Measurements from ENCODE around the gene ADAM12. TPM values are rescaled to one million over a fixed set of nuclear protein-coding genes. Genes with fewer than 3 reads are reported as not detected.

Gene ADAM12
- total RNA-seq, 1 experiment from 2014 or later: not detected

DNA sequence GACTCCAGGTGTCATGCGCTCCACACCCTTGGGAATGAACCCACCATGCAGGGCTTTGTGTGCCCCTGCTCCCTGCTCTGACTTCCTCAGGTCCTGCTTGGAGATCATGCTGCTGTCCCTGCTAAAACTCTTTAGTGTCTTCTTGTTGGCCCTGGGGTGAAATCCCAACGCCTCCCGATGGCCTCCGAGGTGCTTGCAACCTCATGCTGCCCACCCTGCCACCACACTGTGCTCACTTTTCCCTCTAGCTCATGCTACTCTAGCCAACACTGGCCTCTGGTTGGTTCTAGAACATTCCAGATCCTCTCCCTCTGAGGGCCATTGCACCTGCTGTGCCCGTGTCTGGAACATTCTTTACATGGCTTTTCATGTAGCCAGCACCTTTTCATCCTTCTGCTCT lies 227.7 kb downstream of the ADAM12 start:
- no peak for DNase-seq
- TF ChIP-seq, protein P1, sequence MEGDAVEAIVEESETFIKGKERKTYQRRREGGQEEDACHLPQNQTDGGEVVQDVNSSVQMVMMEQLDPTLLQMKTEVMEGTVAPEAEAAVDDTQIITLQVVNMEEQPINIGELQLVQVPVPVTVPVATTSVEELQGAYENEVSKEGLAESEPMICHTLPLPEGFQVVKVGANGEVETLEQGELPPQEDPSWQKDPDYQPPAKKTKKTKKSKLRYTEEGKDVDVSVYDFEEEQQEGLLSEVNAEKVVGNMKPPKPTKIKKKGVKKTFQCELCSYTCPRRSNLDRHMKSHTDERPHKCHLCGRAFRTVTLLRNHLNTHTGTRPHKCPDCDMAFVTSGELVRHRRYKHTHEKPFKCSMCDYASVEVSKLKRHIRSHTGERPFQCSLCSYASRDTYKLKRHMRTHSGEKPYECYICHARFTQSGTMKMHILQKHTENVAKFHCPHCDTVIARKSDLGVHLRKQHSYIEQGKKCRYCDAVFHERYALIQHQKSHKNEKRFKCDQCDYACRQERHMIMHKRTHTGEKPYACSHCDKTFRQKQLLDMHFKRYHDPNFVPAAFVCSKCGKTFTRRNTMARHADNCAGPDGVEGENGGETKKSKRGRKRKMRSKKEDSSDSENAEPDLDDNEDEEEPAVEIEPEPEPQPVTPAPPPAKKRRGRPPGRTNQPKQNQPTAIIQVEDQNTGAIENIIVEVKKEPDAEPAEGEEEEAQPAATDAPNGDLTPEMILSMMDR (IDR thresholded peaks at IDR 0.05; ENCODE audit: unreplicated experiment): no peak
- Mint-ChIP-seq H3K36me3 (ENCODE audit: insufficient read depth, unreplicated experiment) (no peaks in the 10 kb centered on the region), H3K27ac (ENCODE audit: unreplicated experiment) (no peak overlapping the region), H3K4me3 (ENCODE audit: low read depth, unreplicated experiment) (no peak overlapping the region), H3K4me1 (ENCODE audit: low read depth, unreplicated experiment) (no peaks in the 10 kb centered on the region), H3K27me3 (ENCODE audit: unreplicated experiment) (peaks cover 75% of the 10 kb centered on the region), H3K9me3 (ENCODE audit: low read depth, unreplicated experiment) (no peaks in the 10 kb centered on the region)
- CTCF ChIA-PET: no interaction called here
- no TSS peak for BruUV-seq (replicated peaks)
- intact Hi-C loops (cut with micrococcal nuclease; ENCODE audit: unreplicated experiment): no loop called here

DNA sequence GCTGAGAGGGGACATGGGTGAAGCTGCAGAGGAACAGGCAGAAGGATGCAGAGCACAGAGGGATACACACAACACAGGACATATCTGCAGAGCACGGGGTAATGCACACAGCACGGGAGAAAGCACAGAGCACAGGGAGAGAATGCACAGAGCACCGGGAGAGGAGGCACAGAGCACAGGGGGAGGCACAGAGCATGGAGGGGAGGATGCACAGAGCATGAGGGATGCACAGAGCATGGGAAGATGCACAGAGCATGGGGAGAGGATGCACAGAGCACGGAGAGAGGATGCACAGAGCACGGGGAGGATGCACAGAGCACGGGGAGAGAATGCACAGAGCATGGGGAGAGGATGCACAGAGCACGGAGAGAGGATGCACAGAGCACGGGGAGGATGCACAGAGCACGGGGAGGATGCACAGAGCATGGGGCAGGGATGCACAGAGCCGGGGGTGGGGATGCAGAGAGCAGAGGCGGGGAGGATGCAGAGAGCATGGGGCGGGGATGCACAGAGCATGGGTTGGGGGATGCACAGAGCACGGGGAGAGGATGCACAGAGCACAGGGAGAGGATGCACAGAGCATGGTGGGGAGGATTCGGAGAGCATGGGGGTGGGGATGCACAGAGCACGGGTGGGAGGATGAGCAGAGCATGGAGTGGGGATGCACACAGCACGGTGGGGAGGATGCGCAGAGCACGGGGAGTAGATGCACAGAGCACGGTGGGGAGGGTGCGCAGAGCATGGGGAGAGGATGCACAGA lies 230.0 kb downstream of the ADAM12 start:
- no peaks in the 10 kb centered on the region for H3K4me1 Mint-ChIP-seq (ENCODE audit: low read depth, unreplicated experiment)
- H3K27ac Mint-ChIP-seq (ENCODE audit: unreplicated experiment): no peak overlapping the region
- H3K36me3 Mint-ChIP-seq (ENCODE audit: insufficient read depth, unreplicated experiment): no peaks in the 10 kb centered on the region
- CTCF ChIA-PET: no interaction called here
- intact Hi-C loops (cut with micrococcal nuclease; ENCODE audit: unreplicated experiment): no loop called here
- no TSS peak for BruUV-seq (replicated peaks)
- TF ChIP-seq, protein P1 (IDR thresholded peaks at IDR 0.05; ENCODE audit: unreplicated experiment): no peak
- no peaks in the 10 kb centered on the region for H3K9me3 Mint-ChIP-seq (ENCODE audit: low read depth, unreplicated experiment)
- peaks cover 77% of the 10 kb centered on the region for H3K27me3 Mint-ChIP-seq (ENCODE audit: unreplicated experiment)
- DNase-seq: no peak
- H3K4me3 Mint-ChIP-seq (ENCODE audit: low read depth, unreplicated experiment): no peak overlapping the region

DNA sequence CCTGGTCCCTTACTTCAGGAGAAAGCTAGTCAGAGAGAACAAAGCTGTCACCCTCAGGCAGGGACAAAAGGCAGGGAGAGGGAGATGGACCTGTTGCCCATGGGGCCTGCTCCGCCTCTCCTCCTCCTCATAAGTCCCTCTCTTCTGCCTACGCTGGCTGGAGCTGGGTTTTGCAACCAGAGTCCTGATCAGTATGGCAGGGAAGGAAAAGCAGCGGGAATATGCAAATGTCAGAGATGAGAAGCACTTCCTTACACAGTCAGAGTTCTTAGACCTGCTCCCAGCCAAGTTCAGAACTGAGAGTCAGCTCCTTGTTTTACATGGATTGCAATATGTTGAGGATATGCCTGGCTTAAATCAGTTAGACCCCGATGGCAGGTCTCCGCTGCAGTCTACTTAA lies 231.1 kb downstream of the ADAM12 start:
- no peaks in the 10 kb centered on the region for H3K9me3 Mint-ChIP-seq (ENCODE audit: low read depth, unreplicated experiment)
- no peak overlapping the region for H3K27ac Mint-ChIP-seq (ENCODE audit: unreplicated experiment)
- no peaks in the 10 kb centered on the region for H3K36me3 Mint-ChIP-seq (ENCODE audit: insufficient read depth, unreplicated experiment)
- CTCF ChIA-PET: no interaction called here
- TF ChIP-seq, protein P1 (IDR thresholded peaks at IDR 0.05; ENCODE audit: unreplicated experiment): no peak
- peaks cover 69% of the 10 kb centered on the region for H3K27me3 Mint-ChIP-seq (ENCODE audit: unreplicated experiment)
- H3K4me1 Mint-ChIP-seq (ENCODE audit: low read depth, unreplicated experiment): no peaks in the 10 kb centered on the region
- intact Hi-C loops (cut with micrococcal nuclease; ENCODE audit: unreplicated experiment): no loop called here
- no peak overlapping the region for H3K4me3 Mint-ChIP-seq (ENCODE audit: low read depth, unreplicated experiment)
- no peak for DNase-seq
- no TSS peak for BruUV-seq (replicated peaks)

DNA sequence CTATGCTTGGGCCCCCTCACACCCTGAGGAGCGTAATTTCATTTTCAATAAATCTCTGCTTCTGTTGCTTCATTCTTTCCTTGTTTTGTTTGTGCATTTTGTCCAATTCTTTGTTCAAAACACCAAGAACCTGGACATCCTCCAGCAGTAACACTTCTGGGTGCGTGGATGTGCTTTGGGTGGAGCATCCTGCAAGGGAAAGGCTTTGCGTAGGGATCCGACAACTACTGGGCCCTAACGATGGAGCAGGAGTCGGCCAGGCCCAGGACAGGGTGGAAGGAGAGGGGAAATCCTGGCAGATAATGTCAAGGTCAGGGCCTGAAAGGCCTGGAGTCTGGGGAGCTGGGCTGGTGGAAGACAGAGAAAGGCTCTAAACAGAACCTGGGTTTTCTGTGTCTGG lies 231.8 kb downstream of the ADAM12 start:
- peaks cover 2% of the 10 kb centered on the region for H3K9me3 Mint-ChIP-seq (ENCODE audit: low read depth, unreplicated experiment)
- no peaks in the 10 kb centered on the region for H3K4me1 Mint-ChIP-seq (ENCODE audit: low read depth, unreplicated experiment)
- BruUV-seq (replicated peaks): no TSS peak
- CTCF ChIA-PET: no interaction called here
- TF ChIP-seq, protein P1 (IDR thresholded peaks at IDR 0.05; ENCODE audit: unreplicated experiment): no peak
- no peak for DNase-seq
- no peaks in the 10 kb centered on the region for H3K36me3 Mint-ChIP-seq (ENCODE audit: insufficient read depth, unreplicated experiment)
- H3K27me3 Mint-ChIP-seq (ENCODE audit: unreplicated experiment): peaks cover 62% of the 10 kb centered on the region
- H3K27ac Mint-ChIP-seq (ENCODE audit: unreplicated experiment): no peak overlapping the region
- H3K4me3 Mint-ChIP-seq (ENCODE audit: low read depth, unreplicated experiment): no peak overlapping the region
- intact Hi-C loops (cut with micrococcal nuclease; ENCODE audit: unreplicated experiment): no loop called here

Data from Calu3 (cell line).